Keratinocyte (primary cell): ENCODE data around the gene LYVE1. TPM values are rescaled to one million over a fixed set of nuclear protein-coding genes. Genes with fewer than 3 reads are reported as not detected.
A peak's percentile ranks its signal among the peaks of the same experiment; 100 is the strongest.

Experiments
- DNase-seq: peaks from one replicate; pipeline ENCODE4 v3.0.0-alpha.2; 2011; ENCODE audit warnings: low read depth, missing footprints, low spot score
- FAIRE-seq: peaks from 2 replicates; lab custom pipeline; 2011; peaks lifted over from hg19 to GRCh38; lab: Jason Lieb, UNC
- H2AFZ ChIP-seq: 2 replicates; pipeline ENCODE4 v1.6.0; 2012; ENCODE audit warnings: low read length, control low read depth, inconsistent platforms; ENCODE audit not compliant: control insufficient read depth
- H3K27ac ChIP-seq: 2 replicates; pipeline ENCODE4 v1.5.1; 2011; ENCODE audit warnings: low read length; ENCODE audit not compliant: control insufficient read depth, insufficient read depth
- H3K27me3 ChIP-seq: 3 replicates; pipeline ENCODE4 v1.6.0; 2011; ENCODE audit warnings: low read length; ENCODE audit not compliant: control insufficient read depth, insufficient read depth; ENCODE audit errors: extremely low read depth
- H3K36me3 ChIP-seq, 2 experiments: 2 replicates in 1 of 2; 3 replicates in 1 of 2; pipeline ENCODE4 v1.5.1; 2011; ENCODE audit warnings: low read length in 2 of 2, mild to moderate bottlenecking in 1 of 2; ENCODE audit not compliant: control insufficient read depth in 2 of 2, insufficient read depth in 2 of 2; ENCODE audit errors: extremely low read depth in 1 of 2
- H3K4me1 ChIP-seq: 3 replicates; pipeline ENCODE4 v1.5.1; 2011; ENCODE audit warnings: low read length; ENCODE audit not compliant: control insufficient read depth, insufficient read depth; ENCODE audit errors: extremely low read depth
- H3K4me2 ChIP-seq: 3 replicates; pipeline ENCODE4 v1.6.0; 2011; ENCODE audit warnings: low read depth, low read length; ENCODE audit not compliant: control insufficient read depth, insufficient read depth; ENCODE audit errors: extremely low read depth
- H3K4me3 ChIP-seq, 3 experiments: fragments of 200-600 bp in 1 of 3; sonication (generic) in 1 of 3; 2 replicates in 2 of 3; 3 replicates in 1 of 3; pipeline ENCODE4 v1.5.1; 2011 to 2016; ENCODE audit warnings: low read length in 3 of 3, mild to moderate bottlenecking in 3 of 3, control low read depth in 2 of 3, inconsistent platforms in 1 of 3, low read depth in 1 of 3, mixed read lengths in 1 of 3, mixed run types in 1 of 3, moderate library complexity in 1 of 3; ENCODE audit not compliant: control insufficient read depth in 2 of 3, insufficient read depth in 2 of 3; ENCODE audit errors: extremely low read depth in 1 of 3
- H3K79me2 ChIP-seq: 2 replicates; pipeline ENCODE4 v1.6.0; 2012; ENCODE audit warnings: low read length; ENCODE audit not compliant: control insufficient read depth, insufficient read depth
- H3K9ac ChIP-seq: 3 replicates; pipeline ENCODE4 v1.6.0; 2011; ENCODE audit warnings: low read length; ENCODE audit not compliant: control insufficient read depth, insufficient read depth; ENCODE audit errors: extremely low read depth
- H3K9me1 ChIP-seq: 3 replicates; pipeline ENCODE4 v1.6.0; 2011; ENCODE audit warnings: low read length; ENCODE audit not compliant: control insufficient read depth, insufficient read depth; ENCODE audit errors: extremely low read depth
- H3K9me3 ChIP-seq: 2 replicates; pipeline ENCODE4 v1.5.1; 2012; ENCODE audit warnings: low read depth, low read length; ENCODE audit not compliant: control insufficient read depth
- H4K20me1 ChIP-seq: 3 replicates; pipeline ENCODE4 v1.6.0; 2011; ENCODE audit warnings: low read length; ENCODE audit not compliant: control insufficient read depth, insufficient read depth; ENCODE audit errors: extremely low read depth
- EZH2 ChIP-seq: IDR thresholded peaks from one replicate; pipeline ENCODE4 v1.6.1; 2012; ENCODE audit warnings: inconsistent platforms, mild to moderate bottlenecking, low read length, moderate library complexity
- dilution Hi-C: fragments of 300-500 bp; cut with MboI; formaldehyde crosslinking; loops from one replicate; pipeline ENCODE4 v1.7.0; 2020; ENCODE audit warnings: low sequenced_read_pairs; ENCODE audit not compliant: extremely low pct_ligation_motif_present
- polyA plus RNA-seq, 5 experiments: library from polyadenylated mRNA; depleted of rRNA in 3 of 5; stranded (reverse) in 3 of 5; stranded (forward) in 1 of 5; unstranded in 1 of 5; fragments of >200 nt; gene quantifications; 1 replicate in 1 of 5; 2 replicates in 3 of 5; 3 replicates in 1 of 5; pipeline versions ENCODE4 v1.2.1 to v1.2.3, GENCODE V29; 2011 to 2012; ENCODE audit warnings: missing spikeins in 2 of 5, low read depth in 1 of 5, low replicate concordance in 1 of 5
- TF ChIP-seq, protein P1 (sequence below), 3 experiments: IDR thresholded peaks in 1 of 3; conservative IDR thresholded peaks in 1 of 3; optimal IDR thresholded peaks in 1 of 3; 2 replicates in 2 of 3; 3 replicates in 1 of 3; pipeline versions ENCODE3 to v1.5.1; 2011; ENCODE audit warnings: low read length in 3 of 3, mild to moderate bottlenecking in 3 of 3, moderate library complexity in 2 of 3, control low read depth in 1 of 3, inconsistent platforms in 1 of 3; ENCODE audit not compliant: insufficient read depth in 2 of 3; ENCODE audit errors: extremely low read depth in 1 of 3

Gene LYVE1
- polyA plus RNA-seq, 1 donor (not counting 4 experiments of a cell fraction or from before 2014, with no cell fraction given) = not detected

DNA sequence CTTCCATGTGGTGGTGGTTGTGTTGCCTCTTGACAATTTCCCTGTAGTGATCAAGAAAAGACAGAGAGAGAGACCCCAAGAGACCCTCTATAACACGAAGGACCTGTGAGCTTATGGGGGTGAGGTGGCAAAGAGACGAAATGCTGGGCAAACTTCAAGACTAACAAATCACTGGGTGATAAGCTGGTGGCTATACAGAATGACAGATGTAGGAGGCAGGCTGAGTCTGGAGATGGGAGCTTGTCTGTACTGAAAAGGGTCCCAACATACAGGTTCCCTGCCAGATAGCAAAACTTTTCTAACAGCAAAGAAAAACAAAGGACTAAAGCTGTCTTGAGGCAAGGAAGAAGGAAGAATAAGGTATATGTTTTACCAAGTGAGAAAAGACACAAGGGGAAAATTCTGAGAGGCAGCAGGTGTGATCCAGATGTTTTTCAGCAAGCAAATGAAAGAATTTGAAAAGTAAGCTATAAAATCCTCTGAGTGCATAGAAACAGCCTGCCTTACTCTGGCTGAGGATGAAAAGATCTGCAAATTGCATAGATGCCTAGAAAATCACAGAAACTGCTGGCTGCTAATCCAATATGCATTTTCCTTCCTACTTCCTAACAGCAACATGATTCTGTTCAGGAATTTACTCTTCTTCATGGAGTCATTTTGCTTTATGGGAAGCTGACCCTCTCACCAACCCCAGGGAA is 21.9 kb upstream of the LYVE1 start:
- Histone ChIP-seq H3K9ac (no peak overlapping the region), H3K27ac (no peak overlapping the region), H3K4me1 (peaks cover 60% of the 10 kb centered on the region), H3K79me2 (no peaks in the 10 kb centered on the region), H2AFZ (no peak overlapping the region), H4K20me1 (no peaks in the 10 kb centered on the region), H3K4me3 (no peak overlapping the region), H3K9me3 (no peaks in the 10 kb centered on the region), H3K4me2 (no peak overlapping the region), H3K27me3 (no peaks in the 10 kb centered on the region), H3K36me3 (no peaks in the 10 kb centered on the region), H3K9me1 (no peaks in the 10 kb centered on the region)
- dilution Hi-C loops = no loop called here
- no peak for DNase-seq
- FAIRE-seq = no peak
- TF ChIP-seq, protein P1, sequence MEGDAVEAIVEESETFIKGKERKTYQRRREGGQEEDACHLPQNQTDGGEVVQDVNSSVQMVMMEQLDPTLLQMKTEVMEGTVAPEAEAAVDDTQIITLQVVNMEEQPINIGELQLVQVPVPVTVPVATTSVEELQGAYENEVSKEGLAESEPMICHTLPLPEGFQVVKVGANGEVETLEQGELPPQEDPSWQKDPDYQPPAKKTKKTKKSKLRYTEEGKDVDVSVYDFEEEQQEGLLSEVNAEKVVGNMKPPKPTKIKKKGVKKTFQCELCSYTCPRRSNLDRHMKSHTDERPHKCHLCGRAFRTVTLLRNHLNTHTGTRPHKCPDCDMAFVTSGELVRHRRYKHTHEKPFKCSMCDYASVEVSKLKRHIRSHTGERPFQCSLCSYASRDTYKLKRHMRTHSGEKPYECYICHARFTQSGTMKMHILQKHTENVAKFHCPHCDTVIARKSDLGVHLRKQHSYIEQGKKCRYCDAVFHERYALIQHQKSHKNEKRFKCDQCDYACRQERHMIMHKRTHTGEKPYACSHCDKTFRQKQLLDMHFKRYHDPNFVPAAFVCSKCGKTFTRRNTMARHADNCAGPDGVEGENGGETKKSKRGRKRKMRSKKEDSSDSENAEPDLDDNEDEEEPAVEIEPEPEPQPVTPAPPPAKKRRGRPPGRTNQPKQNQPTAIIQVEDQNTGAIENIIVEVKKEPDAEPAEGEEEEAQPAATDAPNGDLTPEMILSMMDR (optimal IDR thresholded peaks at IDR 0.05 in 1 of 3, IDR thresholded peaks at IDR 0.05 in 1 of 3, conservative IDR thresholded peaks at IDR 0.05 in 1 of 3; ENCODE audit: extremely low read depth in 1 of 3, insufficient read depth in 2 of 3, low read length in 3 of 3) = no peak
- no peak for TF ChIP-seq EZH2

DNA sequence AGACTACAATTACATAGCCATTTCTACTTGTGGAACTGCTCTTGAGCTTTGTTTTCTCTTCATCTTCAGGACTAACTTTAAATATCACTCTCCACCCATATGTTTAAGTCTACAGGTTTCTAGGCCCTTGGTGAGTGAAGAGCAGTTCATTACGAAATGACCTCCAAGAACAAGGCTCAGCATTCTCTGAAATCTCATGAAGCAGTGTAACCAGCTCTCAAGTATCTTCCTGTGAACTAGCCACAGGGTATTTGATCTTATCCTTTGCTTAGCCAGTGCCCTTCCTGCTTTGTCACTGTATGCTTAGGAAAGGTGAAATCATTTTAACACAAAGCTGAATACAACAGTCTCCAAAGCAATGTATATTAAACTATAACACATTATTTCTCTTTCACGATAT is 20.4 kb upstream of the LYVE1 start:
- FAIRE-seq (no peak), DNase-seq (no peak)
- no peaks in the 10 kb centered on the region for H3K9me1 ChIP-seq
- peaks cover 52% of the 10 kb centered on the region for H3K4me1 ChIP-seq
- H3K27ac ChIP-seq = peak overlapping the region; percentile 2
- H3K4me3 ChIP-seq = no peak overlapping the region
- H3K9ac ChIP-seq = no peak overlapping the region
- H3K79me2 ChIP-seq = no peaks in the 10 kb centered on the region
- H4K20me1 ChIP-seq = no peaks in the 10 kb centered on the region
- H3K27me3 ChIP-seq = no peaks in the 10 kb centered on the region
- no peaks in the 10 kb centered on the region for H3K9me3 ChIP-seq
- no peaks in the 10 kb centered on the region for H3K36me3 ChIP-seq
- dilution Hi-C loops = no loop called here
- no peak for TF ChIP-seq EZH2
- TF ChIP-seq, protein P1 (optimal IDR thresholded peaks at IDR 0.05 in 1 of 3, IDR thresholded peaks at IDR 0.05 in 1 of 3, conservative IDR thresholded peaks at IDR 0.05 in 1 of 3; ENCODE audit: extremely low read depth in 1 of 3, insufficient read depth in 2 of 3, low read length in 3 of 3) = no peak
- no peak overlapping the region for H3K4me2 ChIP-seq
- no peak overlapping the region for H2AFZ ChIP-seq
